Body of pancreas (tissue), 4 donors: ENCODE data around the gene CISH.

Source experiments
- POLR2A ChIP-seq, 3 donors: fragments of 450-650 bp; IDR thresholded peaks; one replicate each; pipeline ENCODE4 v1.6.1; 2016; ENCODE audit warnings: antibody characterized with exemption in 3 of 3, mild to moderate bottlenecking in 2 of 3
- TF ChIP-seq, protein P1 (sequence below), 7 experiments: fragments of 450-650 bp in 4 of 7; fragments of 200-600 bp in 3 of 7; sonication (generic) in 3 of 7; IDR thresholded peaks; one replicate each; pipeline ENCODE4 v1.5.1; 2016 to 2019; ENCODE audit warnings: antibody characterized with exemption in 7 of 7

DNA sequence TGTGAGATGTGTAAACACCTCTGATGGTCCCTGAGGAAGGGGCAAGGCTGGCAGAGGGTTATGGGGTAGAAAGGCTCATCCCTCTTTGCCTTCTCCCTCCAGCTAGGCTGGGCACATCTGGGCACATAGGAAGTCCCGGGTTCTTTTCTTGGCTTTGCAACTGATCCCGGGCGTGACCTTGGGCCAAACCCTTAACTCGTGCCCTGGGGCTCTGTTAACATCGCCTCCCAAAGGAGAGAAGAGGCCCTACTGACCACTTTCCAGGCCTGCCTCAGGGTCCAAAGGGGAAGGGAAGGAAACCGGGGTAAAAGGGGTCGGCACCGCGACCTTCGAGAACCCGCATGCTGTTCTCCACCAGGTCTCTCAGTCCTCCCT, 44.6 kb downstream of the CISH start:
- TF ChIP-seq, protein P1, sequence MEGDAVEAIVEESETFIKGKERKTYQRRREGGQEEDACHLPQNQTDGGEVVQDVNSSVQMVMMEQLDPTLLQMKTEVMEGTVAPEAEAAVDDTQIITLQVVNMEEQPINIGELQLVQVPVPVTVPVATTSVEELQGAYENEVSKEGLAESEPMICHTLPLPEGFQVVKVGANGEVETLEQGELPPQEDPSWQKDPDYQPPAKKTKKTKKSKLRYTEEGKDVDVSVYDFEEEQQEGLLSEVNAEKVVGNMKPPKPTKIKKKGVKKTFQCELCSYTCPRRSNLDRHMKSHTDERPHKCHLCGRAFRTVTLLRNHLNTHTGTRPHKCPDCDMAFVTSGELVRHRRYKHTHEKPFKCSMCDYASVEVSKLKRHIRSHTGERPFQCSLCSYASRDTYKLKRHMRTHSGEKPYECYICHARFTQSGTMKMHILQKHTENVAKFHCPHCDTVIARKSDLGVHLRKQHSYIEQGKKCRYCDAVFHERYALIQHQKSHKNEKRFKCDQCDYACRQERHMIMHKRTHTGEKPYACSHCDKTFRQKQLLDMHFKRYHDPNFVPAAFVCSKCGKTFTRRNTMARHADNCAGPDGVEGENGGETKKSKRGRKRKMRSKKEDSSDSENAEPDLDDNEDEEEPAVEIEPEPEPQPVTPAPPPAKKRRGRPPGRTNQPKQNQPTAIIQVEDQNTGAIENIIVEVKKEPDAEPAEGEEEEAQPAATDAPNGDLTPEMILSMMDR (IDR thresholded peaks at IDR 0.05): no peak
- TF ChIP-seq POLR2A (IDR thresholded peaks at IDR 0.05): no peak
